ENCODE data around the gene TIRAP.

TIRAP gene

DNA sequence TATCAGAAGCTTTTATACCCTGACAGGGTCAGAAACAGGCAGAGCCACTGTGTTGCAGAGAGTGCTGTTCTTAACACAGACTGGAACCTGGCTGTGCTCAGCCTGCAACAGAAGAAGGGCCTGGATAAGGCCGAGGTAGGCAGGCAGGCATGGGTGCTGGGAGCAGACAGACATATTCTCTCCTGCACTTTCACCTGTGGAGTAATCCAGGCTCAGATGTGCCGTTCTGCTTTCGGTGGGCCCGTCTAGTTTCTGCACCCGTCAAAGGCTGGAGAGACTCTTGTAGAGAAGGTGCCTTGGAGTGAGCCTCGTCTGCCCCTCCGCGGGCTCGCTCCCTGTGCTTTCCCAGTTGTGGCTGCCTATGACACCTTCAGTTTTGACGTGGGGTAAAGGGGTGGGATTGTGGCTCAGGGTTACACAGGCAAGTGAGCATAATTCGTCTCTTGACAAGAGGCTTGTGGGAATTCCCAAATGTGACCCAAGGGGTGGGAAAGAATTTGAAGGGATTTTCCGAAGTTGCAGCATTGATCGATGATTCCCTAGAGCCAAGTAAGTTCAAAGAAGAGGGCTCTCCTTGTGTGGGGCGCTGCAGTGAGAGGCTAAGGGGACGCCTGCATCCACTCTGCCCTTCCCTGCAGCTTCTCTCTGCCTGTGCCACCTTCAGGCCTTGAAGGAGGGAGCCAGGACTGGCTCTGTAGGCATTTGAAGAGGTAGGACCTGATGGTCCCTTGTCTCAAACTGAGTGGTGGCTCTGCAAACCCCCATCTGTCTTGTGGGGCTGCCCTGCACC is 56.4 kb downstream of the TIRAP start:
- H3K36me3 ChIP-seq (ENCODE audit: control insufficient read depth, insufficient read depth, low read length): peaks cover 49% of the 10 kb centered on the region
- DNase-seq: no peak
- no peak overlapping the region for H3K4me3 ChIP-seq (ENCODE audit: insufficient read depth, low read depth, low read length, poor library complexity, severe bottlenecking)
- H3K4me1 ChIP-seq (ENCODE audit: control insufficient read depth, insufficient read depth, low read length, poor library complexity, severe bottlenecking): no peaks in the 10 kb centered on the region
- H3K9me3 ChIP-seq (ENCODE audit: control insufficient read depth, low read length): no peaks in the 10 kb centered on the region
- H3K27me3 ChIP-seq (replicated peaks; ENCODE audit: control insufficient read depth, insufficient read depth, low read length, poor library complexity, severe bottlenecking): no peaks in the 10 kb centered on the region
- no peak overlapping the region for H3K27ac ChIP-seq (ENCODE audit: insufficient read depth, low read length, poor library complexity, severe bottlenecking)

DNA sequence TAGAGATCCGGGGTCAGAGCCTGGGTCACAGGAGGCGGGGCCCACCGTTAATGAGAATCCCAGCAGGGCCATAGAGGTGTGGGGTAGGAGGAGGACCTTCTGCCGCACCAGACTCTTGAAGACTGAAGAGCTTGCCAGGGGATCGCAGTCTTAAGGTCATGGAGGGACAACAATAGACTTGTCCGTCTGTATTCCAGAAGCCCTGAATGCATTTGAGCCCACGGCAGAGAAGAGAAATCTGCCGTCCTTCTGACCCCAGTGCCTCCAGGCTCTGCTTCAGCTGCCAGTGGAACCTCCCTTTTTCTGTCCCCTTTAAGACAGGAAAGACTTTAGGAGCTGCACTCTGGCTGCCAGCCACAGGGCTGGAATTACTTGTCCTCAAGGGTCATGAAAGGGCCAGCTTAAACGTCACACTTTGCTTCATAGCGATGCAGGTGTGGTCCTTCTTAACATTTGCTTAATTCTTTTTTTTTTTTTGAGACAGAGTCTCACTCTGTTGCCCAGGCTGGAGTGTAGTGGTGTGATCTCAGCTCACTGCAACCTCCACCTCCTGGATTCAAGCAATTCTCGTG is 57.1 kb downstream of the TIRAP start:
- no peak for DNase-seq
- Histone ChIP-seq H3K36me3 (ENCODE audit: control insufficient read depth, insufficient read depth, low read length) (peaks cover 56% of the 10 kb centered on the region), H3K9me3 (ENCODE audit: control insufficient read depth, low read length) (no peaks in the 10 kb centered on the region), H3K4me1 (ENCODE audit: control insufficient read depth, insufficient read depth, low read length, poor library complexity, severe bottlenecking) (no peaks in the 10 kb centered on the region), H3K27me3 (replicated peaks; ENCODE audit: control insufficient read depth, insufficient read depth, low read length, poor library complexity, severe bottlenecking) (no peaks in the 10 kb centered on the region), H3K4me3 (ENCODE audit: insufficient read depth, low read depth, low read length, poor library complexity, severe bottlenecking) (no peak overlapping the region), H3K27ac (ENCODE audit: insufficient read depth, low read length, poor library complexity, severe bottlenecking) (no peak overlapping the region)

- Histone ChIP-seq H3K27ac (ENCODE audit: insufficient read depth, low read length, poor library complexity, severe bottlenecking) (no peak overlapping the region), H3K27me3 (replicated peaks; ENCODE audit: control insufficient read depth, insufficient read depth, low read length, poor library complexity, severe bottlenecking) (no peaks in the 10 kb centered on the region), H3K9me3 (ENCODE audit: control insufficient read depth, low read length) (no peaks in the 10 kb centered on the region), H3K4me1 (ENCODE audit: control insufficient read depth, insufficient read depth, low read length, poor library complexity, severe bottlenecking) (no peaks in the 10 kb centered on the region), H3K36me3 (ENCODE audit: control insufficient read depth, insufficient read depth, low read length) (peaks cover 58% of the 10 kb centered on the region), H3K4me3 (ENCODE audit: insufficient read depth, low read depth, low read length, poor library complexity, severe bottlenecking) (no peak overlapping the region)
- no peak for DNase-seq
Observed at GRCh38 chr11:126340960-126341606, 58.2 kb downstream of the TIRAP start.

- Histone ChIP-seq H3K27me3 (replicated peaks; ENCODE audit: control insufficient read depth, insufficient read depth, low read length, poor library complexity, severe bottlenecking) (no peaks in the 10 kb centered on the region), H3K27ac (ENCODE audit: insufficient read depth, low read length, poor library complexity, severe bottlenecking) (no peak overlapping the region), H3K4me3 (ENCODE audit: insufficient read depth, low read depth, low read length, poor library complexity, severe bottlenecking) (no peak overlapping the region), H3K36me3 (ENCODE audit: control insufficient read depth, insufficient read depth, low read length) (peaks cover 58% of the 10 kb centered on the region), H3K4me1 (ENCODE audit: control insufficient read depth, insufficient read depth, low read length, poor library complexity, severe bottlenecking) (no peaks in the 10 kb centered on the region), H3K9me3 (ENCODE audit: control insufficient read depth, low read length) (no peaks in the 10 kb centered on the region)
- no peak for DNase-seq
Observed at GRCh38 chr11:126341760-126342161, 58.9 kb downstream of the TIRAP start.

- Histone ChIP-seq H3K4me1 (ENCODE audit: control insufficient read depth, insufficient read depth, low read length, poor library complexity, severe bottlenecking) (no peaks in the 10 kb centered on the region), H3K27ac (ENCODE audit: insufficient read depth, low read length, poor library complexity, severe bottlenecking) (no peak overlapping the region), H3K4me3 (ENCODE audit: insufficient read depth, low read depth, low read length, poor library complexity, severe bottlenecking) (no peak overlapping the region), H3K36me3 (ENCODE audit: control insufficient read depth, insufficient read depth, low read length) (peaks cover 49% of the 10 kb centered on the region), H3K9me3 (ENCODE audit: control insufficient read depth, low read length) (no peaks in the 10 kb centered on the region), H3K27me3 (replicated peaks; ENCODE audit: control insufficient read depth, insufficient read depth, low read length, poor library complexity, severe bottlenecking) (no peaks in the 10 kb centered on the region)
- DNase-seq: no peak
Observed at GRCh38 chr11:126343051-126343450, 60.2 kb downstream of the TIRAP start.
